ENCODE data around the gene CAB39L. TPM values are rescaled to one million over a fixed set of nuclear protein-coding genes. Genes with fewer than 3 reads are reported as not detected.

The CAB39L gene
- total and polyA plus RNA-seq, 12 donors = 7.1 to 33.2 (median 16.9) TPM

DNA sequence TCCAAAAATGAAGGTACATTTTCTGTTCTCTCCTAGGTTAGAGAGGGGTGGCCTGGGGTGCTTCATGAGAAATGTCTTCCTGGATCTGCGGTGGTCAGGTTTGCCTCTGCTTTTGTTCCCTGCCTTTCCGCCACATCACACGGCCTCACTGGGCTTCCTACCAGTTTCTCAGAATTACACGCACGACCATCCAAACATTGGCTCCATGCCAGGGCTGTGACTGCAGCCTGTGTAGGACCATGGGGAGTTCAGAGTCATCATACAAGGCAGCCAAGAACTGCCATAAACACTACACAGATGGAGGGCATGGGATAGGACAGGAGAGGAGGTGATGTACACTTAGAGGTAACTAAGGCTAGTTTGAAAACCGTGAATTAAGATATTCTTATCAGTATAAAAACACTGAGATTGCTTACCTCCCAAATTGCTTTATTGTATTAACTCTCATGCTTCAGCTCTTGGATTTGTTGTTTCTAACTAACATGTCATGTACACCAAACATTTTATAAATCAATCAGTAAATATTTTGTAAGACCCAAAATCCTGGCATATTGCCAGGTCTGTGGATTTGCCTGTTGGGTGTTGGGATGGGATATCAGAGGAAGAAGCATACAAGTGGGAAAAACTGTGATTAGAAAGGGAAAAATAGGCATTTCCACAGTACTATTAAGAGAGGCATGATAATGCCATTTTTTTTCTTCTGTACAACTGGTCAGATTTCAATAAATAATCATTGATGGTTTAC lies 150.9 kb downstream of the CAB39L start:
- Histone ChIP-seq H3K4me3 (no peak overlapping the region), H3K36me3 (peaks cover 0 to 32% (median 0%) of the 10 kb centered on the region in 9 donors), H3K27ac (no peak overlapping the region), H3K9me3 (no peaks in the 10 kb centered on the region), H3K4me1 (peaks cover 0 to 19% (median 6%) of the 10 kb centered on the region in 9 donors), H3K27me3 (no peaks in the 10 kb centered on the region)
- WGBS, 2 donors = 14 to 22% methylated on average over 6 of the region's 6 CpGs
- ATAC-seq = peak in 7 of 8 donors; percentile 55 to 80 (median 68)
- TF ChIP-seq, protein P1, sequence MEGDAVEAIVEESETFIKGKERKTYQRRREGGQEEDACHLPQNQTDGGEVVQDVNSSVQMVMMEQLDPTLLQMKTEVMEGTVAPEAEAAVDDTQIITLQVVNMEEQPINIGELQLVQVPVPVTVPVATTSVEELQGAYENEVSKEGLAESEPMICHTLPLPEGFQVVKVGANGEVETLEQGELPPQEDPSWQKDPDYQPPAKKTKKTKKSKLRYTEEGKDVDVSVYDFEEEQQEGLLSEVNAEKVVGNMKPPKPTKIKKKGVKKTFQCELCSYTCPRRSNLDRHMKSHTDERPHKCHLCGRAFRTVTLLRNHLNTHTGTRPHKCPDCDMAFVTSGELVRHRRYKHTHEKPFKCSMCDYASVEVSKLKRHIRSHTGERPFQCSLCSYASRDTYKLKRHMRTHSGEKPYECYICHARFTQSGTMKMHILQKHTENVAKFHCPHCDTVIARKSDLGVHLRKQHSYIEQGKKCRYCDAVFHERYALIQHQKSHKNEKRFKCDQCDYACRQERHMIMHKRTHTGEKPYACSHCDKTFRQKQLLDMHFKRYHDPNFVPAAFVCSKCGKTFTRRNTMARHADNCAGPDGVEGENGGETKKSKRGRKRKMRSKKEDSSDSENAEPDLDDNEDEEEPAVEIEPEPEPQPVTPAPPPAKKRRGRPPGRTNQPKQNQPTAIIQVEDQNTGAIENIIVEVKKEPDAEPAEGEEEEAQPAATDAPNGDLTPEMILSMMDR (IDR thresholded peaks at IDR 0.05) = no peak
- intact Hi-C loops (cut with DNase I) = no loop called here
- DNase-seq = peak; percentile 57 to 66

DNA sequence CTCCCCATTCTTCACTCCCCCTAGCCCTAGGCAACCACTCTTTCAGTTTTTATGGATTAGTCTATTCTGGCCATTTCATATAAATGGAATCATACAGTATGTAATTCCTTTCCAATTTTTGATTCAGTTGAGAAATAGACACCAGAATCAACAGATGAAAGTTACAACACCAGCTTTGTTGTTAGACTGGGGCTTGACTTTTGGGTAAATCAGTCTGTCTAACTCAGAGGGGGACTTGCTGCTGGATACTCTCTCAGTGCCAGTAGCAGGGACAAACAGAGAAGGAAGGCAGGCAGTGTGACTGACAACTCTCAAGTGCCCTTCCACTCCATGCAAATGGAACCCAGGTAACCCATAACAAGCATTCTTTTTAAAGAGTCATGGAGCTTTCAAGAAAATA lies 155.4 kb downstream of the CAB39L start:
- intact Hi-C loops (cut with DNase I) = loop anchor here in 2 of 10 donors (10.0 kb wide), 1 partner anchor 184 kb away; no protein-coding TSS in a partner anchor
- Histone ChIP-seq H3K36me3 (peaks cover 0 to 62% (median 4%) of the 10 kb centered on the region in 9 donors), H3K4me3 (no peak overlapping the region), H3K27me3 (no peaks in the 10 kb centered on the region), H3K27ac (no peak overlapping the region), H3K4me1 (peaks cover 0 to 12% (median 6%) of the 10 kb centered on the region in 9 donors), H3K9me3 (no peaks in the 10 kb centered on the region)
- no peak for ATAC-seq
- TF ChIP-seq, protein P1 (IDR thresholded peaks at IDR 0.05) = no peak
- DNase-seq = no peak

DNA sequence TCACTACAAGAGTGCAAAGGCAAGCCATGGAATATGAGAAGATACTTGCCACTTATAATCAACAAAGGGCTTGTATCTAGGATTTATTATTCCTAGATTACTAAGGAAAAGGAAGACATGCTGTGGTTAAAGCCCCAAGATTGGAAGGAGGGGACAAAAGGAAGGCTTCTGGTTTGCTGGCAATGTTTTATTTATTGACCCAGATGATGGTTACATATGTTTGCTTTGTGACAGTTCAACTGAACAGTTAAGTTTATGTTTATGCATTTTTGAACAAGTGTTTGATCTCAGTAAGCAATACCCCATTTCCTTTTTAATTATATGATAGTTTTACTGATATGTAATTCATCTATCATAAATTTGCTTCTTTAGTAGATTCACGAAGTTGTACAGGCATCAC lies 155.9 kb downstream of the CAB39L start:
- ATAC-seq (no peak), DNase-seq (no peak)
- no peaks in the 10 kb centered on the region for H3K9me3 ChIP-seq
- WGBS, 2 donors = 86 to 97% methylated on average over 1 of the region's 1 CpG
- no peak overlapping the region for H3K4me3 ChIP-seq
- peaks cover 0 to 8% (median 6%) of the 10 kb centered on the region in 9 donors for H3K4me1 ChIP-seq
- TF ChIP-seq, protein P1 (IDR thresholded peaks at IDR 0.05) = no peak
- H3K27me3 ChIP-seq = no peaks in the 10 kb centered on the region
- peaks cover 0 to 61% (median 4%) of the 10 kb centered on the region in 9 donors for H3K36me3 ChIP-seq
- intact Hi-C loops (cut with DNase I) = loop anchor here in 2 of 10 donors (10.0 kb wide), 1 partner anchor 183 kb away; no protein-coding TSS in a partner anchor
- H3K27ac ChIP-seq = no peak overlapping the region

DNA sequence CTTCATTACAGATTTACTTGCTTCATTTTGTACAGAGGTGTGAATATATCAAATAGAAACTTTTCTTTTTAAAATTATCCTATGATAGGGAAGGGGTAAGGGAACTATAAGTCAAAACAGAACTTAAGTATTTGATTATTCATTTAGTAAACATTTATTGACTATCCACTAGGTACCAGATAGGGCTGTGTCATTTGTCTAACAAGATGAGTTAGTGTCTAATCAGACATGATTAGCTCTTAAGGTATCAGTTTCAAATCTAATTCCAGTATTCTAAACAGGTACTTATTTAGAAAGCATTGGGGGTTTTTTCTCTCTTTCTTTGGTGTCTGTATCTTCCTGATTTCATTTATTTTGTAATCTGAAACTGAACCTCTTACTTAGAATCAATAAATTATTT lies 164.0 kb downstream of the CAB39L start:
- peaks cover 0 to 45% (median 0%) of the 10 kb centered on the region in 9 donors for H3K36me3 ChIP-seq
- no peaks in the 10 kb centered on the region for H3K9me3 ChIP-seq
- no peak overlapping the region for H3K27ac ChIP-seq
- no peaks in the 10 kb centered on the region for H3K4me1 ChIP-seq
- intact Hi-C loops (cut with DNase I) = loop anchor here in 4 of 10 donors (5.0 to 10.0 kb wide), 3 partner anchors 33 to 178 kb away; partner anchors contain the start of gene CDADC1 (in 1 of the 4)
- ATAC-seq = no peak
- no peaks in the 10 kb centered on the region for H3K27me3 ChIP-seq
- no peak for DNase-seq
- TF ChIP-seq, protein P1 (IDR thresholded peaks at IDR 0.05) = no peak
- no peak overlapping the region for H3K4me3 ChIP-seq
